Measurements from ENCODE around the gene BPIFB1.

The BPIFB1 gene

DNA sequence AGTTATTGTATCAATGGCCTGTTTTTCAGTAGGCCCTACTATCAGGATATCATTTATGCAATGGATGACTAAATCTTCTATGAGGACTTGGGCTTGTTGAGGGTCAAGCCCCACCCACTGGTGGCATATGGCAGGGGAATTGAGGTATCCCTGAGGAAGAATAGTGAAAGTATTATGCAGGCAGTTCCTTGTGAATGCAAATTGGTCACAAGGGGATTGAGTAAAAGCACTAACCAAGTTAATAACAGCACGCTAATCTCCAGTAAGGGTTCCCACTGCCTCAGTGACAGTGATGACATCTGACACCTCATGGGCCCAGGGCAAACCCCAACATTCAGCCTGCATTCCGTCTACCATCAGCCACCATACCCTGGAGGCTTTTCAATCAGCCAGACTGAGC, 32.3 kb upstream of the BPIFB1 start:
- Histone ChIP-seq H3K9me3 (no peaks in the 10 kb centered on the region; the same call in 1 of the 2 replicates), H3K27me3 (no peaks in the 10 kb centered on the region), H3K4me3 (ENCODE audit: low read depth, low read length) (no peak overlapping the region), H3K36me3 (no peaks in the 10 kb centered on the region), H3K4me1 (no peaks in the 10 kb centered on the region)
- TF ChIP-seq, protein P1, sequence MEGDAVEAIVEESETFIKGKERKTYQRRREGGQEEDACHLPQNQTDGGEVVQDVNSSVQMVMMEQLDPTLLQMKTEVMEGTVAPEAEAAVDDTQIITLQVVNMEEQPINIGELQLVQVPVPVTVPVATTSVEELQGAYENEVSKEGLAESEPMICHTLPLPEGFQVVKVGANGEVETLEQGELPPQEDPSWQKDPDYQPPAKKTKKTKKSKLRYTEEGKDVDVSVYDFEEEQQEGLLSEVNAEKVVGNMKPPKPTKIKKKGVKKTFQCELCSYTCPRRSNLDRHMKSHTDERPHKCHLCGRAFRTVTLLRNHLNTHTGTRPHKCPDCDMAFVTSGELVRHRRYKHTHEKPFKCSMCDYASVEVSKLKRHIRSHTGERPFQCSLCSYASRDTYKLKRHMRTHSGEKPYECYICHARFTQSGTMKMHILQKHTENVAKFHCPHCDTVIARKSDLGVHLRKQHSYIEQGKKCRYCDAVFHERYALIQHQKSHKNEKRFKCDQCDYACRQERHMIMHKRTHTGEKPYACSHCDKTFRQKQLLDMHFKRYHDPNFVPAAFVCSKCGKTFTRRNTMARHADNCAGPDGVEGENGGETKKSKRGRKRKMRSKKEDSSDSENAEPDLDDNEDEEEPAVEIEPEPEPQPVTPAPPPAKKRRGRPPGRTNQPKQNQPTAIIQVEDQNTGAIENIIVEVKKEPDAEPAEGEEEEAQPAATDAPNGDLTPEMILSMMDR (IDR thresholded peaks at IDR 0.05; ENCODE audit: low read depth, low read length), result no peak
- DNase-seq, result no peak

DNA sequence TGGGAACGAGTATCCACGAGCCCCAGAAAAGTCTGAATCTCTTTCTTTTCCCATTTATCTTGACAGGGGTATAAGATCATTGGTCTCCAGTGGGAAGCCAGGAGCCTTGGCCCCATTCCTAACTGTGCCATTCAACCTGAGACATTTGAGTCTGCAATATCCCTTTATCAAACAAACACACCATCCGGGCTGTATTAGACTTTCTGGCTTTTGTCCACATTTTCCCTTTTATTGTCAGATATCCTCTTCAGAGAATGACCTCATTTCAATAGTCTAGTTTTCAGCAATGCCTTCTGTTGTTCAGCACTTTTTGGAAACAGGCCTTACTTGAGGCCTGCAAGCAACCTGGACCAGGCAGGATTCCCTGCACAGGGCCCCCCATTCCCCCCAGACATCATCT, 31.5 kb upstream of the BPIFB1 start:
- Histone ChIP-seq H3K9me3 (no peaks in the 10 kb centered on the region; the same call in 1 of the 2 replicates), H3K36me3 (no peaks in the 10 kb centered on the region), H3K27me3 (no peaks in the 10 kb centered on the region), H3K4me1 (no peaks in the 10 kb centered on the region), H3K4me3 (ENCODE audit: low read depth, low read length) (no peak overlapping the region)
- DNase-seq, result no peak
- TF ChIP-seq, protein P1 (IDR thresholded peaks at IDR 0.05; ENCODE audit: low read depth, low read length), result no peak

DNA sequence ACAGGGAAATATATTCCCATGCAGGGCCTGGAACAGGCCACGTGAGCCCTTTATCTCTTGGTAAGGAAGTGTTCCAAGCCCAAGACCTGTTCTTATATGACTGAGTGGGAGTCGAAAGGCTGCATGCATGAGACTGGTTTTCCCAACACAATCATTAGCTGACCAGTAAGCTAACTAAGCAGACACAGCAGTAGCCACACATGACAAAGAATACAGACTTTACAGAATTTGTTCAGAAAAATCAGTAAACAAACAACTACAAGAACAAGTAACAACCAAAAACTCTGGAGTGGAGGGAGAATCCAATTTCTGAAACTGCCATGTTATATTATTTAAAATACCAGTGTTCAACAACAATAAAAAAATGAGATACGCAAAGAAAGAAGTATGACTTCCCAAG, 30.6 kb upstream of the BPIFB1 start:
- TF ChIP-seq, protein P1 (IDR thresholded peaks at IDR 0.05; ENCODE audit: low read depth, low read length), result no peak
- H3K4me1 ChIP-seq, result no peaks in the 10 kb centered on the region
- DNase-seq, result no peak

DNA sequence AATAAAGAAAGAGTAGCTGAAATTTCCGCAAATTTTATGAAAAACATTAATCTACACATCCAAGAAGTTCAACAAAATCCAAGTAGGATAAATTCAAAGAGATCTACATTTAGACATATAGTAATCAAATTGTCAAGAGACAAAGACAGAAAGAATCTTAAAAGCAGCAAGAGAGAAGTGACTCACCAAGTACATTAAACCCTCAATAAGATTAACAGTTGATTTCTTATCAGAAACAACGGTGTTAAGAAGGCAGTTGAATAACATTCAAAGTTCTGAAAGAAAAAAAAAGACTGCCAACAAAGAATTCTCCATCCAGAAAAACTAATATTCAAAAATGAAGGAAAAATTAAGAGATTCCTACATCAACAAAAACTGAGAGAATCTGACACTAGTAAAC, 28.0 kb upstream of the BPIFB1 start:
- Histone ChIP-seq H3K36me3 (no peaks in the 10 kb centered on the region), H3K4me1 (no peaks in the 10 kb centered on the region), H3K4me3 (ENCODE audit: low read depth, low read length) (no peak overlapping the region), H3K27me3 (no peaks in the 10 kb centered on the region), H3K9me3 (no peaks in the 10 kb centered on the region)
- DNase-seq, result no peak
- TF ChIP-seq, protein P1 (IDR thresholded peaks at IDR 0.05; ENCODE audit: low read depth, low read length), result no peak

More for the DNA sequence above, 30.6 kb upstream of the BPIFB1 start:
- Histone ChIP-seq H3K9me3 (no peaks in the 10 kb centered on the region; the same call in 1 of the 2 replicates), H3K27me3 (no peaks in the 10 kb centered on the region), H3K36me3 (no peaks in the 10 kb centered on the region), H3K4me3 (ENCODE audit: low read depth, low read length) (no peak overlapping the region)

DNA sequence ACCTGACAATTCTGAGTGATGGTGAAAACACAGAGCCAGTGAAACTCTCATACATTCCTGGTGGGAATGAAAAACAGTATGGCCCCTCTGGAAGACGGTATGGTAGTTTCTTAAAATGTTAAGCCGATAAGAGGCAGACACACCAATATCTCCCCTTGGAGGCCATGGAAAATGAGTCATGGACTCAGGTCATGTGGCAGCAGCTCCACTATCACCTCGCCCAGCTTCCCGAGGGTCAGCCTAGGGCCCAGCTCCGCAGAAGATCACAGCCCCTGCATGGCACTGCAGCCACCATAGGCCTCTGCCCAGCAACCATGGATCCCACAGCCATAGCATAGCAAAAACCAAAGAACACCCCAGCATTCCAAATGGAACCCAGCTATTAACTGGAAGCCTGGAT, 25.8 kb upstream of the BPIFB1 start:
- DNase-seq, result no peak

DNA sequence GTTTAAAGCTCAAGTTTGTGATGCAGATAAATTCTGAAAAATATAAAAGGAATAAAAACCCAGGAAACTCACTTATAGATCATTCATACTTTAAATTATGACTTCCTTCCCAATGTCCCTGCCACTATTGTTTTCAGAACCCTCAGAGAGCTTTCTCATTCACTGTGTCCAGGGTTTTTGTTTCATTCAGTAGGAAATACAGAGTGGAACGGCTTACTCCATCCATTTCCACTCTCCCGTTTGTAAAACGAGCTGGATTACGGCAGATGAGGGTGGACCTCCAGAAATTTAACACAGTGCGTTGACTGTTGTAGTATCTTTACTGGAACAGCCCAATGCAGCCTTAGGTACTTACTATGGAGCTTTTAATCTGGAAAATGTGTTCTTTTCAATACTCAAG, 23.6 kb upstream of the BPIFB1 start:
- Histone ChIP-seq H3K36me3 (no peaks in the 10 kb centered on the region), H3K4me3 (ENCODE audit: low read depth, low read length) (no peak overlapping the region), H3K9me3 (no peaks in the 10 kb centered on the region), H3K4me1 (no peaks in the 10 kb centered on the region), H3K27me3 (no peaks in the 10 kb centered on the region)
- DNase-seq, result no peak
- TF ChIP-seq, protein P1 (IDR thresholded peaks at IDR 0.05; ENCODE audit: low read depth, low read length), result no peak

More for the DNA sequence above, 25.8 kb upstream of the BPIFB1 start:
- H3K4me1 ChIP-seq, result no peaks in the 10 kb centered on the region
- TF ChIP-seq, protein P1 (IDR thresholded peaks at IDR 0.05; ENCODE audit: low read depth, low read length), result no peak
- H3K4me3 ChIP-seq (ENCODE audit: low read depth, low read length), result no peak overlapping the region
- H3K9me3 ChIP-seq, result no peaks in the 10 kb centered on the region
- H3K36me3 ChIP-seq, result no peaks in the 10 kb centered on the region
- H3K27me3 ChIP-seq, result no peaks in the 10 kb centered on the region

Measured in BE2C (cell line).